Non-pigmented ciliary epithelial cell (primary cell): Measurements from ENCODE around the gene C16orf96.

Experiments used
- DNase-seq: peaks from one replicate; pipeline ENCODE4 v3.0.0-alpha.2; 2010; ENCODE audit warnings: low read depth

The C16orf96 gene

DNA sequence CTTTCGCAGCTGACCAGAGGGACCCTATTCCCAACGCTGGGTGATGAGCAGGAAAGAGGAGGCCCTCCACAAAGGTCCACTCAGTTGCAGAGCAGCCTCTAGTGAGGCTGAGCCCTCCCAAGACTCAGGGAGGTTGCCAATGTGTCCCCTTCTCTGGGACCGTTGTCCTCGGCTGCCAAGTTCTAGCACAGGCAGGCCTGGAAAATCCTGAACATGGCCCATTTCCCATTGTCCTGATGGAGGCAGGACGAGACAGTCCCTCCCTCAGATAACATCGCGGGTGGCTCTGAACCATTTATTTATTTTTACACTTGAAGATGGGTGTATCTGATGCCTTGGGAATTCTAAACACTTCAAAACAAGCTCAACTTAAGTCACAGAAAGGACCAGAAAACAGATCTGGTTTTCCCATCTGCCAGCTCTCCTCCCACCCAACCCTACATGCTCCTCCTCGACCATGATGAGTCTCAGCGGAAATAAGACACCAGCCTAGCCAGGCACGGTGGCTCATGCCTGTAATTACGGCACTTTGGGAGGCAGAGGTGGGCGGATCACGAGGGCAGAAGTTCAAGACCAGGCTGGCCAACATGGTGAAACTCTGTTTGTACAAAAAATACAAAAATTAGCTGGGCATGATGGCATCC lies 30.4 kb upstream of the C16orf96 start:
- DNase-seq, result no peak

DNA sequence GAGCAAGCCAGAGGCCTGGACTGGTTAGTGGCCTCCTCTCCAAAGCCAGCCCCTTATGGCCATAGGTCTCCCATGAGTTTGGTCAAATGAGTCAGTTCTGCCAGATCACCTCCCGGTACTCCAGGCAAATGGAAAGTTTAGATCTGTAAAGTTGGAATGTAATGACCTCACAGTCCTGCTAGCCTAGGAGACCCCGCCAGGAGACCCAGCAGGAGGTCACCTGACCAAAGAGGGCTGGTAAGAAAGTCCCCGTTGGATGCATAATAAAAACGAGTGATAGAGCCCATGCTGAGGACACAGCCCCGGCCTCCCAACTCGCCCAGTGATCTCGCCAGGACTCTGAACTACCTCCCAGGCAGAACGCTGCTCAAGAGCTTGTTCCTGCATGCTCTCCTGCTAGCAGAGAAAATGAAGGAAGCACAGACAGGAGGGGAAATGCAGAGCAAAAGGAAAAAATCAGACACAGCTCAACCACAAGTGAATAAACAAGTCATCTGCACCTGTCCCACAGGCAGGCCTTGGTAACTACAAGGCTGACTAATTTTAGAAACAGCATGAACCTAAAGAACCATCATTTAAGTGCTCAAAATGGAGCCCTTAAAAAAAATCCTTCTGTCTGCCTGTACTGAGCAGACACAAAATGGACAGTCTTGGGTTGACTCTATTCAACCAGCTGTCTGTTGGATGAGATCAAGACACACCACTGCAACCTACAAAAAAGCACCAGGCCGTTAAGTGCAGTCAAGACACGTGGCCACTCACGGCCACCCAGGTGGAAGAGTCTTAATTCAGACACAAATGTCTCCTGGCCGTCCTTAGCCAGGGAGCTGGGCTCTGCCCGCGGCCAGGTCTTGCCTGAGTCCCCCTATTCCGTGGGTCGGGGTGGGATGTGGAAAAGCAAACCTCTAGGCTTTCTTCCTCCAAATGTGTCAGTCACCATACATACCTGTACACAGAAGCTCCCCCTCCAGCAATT lies 26.8 kb upstream of the C16orf96 start:
- DNase-seq, result peak; percentile 38

- no peak for DNase-seq
Observed at GRCh38 chr16:4531811-4532210, 24.3 kb upstream of the C16orf96 start.

DNA sequence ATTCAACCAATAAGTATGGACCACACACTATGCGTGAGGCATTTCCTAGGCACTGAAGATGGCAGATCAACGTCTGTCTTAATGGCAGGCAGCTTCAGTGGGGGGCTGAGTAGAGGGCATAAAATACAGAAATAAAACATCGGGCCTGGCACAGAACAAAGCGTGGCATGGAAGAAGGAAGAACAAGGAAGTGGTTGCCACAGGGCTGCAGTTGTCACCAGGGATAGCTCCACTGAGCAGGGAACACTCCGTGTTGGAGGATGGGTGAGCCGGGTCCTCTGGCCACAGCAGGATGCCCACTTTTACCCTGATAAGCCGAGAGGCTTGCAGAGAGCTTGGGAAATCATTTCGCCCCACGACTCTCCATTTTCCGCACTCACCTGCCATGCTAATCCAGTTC lies 23.9 kb upstream of the C16orf96 start:
- no peak for DNase-seq

GRCh38 chr16:4533490-4533889 lies 22.6 kb upstream of the C16orf96 start:
- no peak for DNase-seq

GRCh38 chr16:4534151-4534790 lies 21.9 kb upstream of the C16orf96 start:
- DNase-seq, result no peak

GRCh38 chr16:4535627-4536108 lies 20.5 kb upstream of the C16orf96 start:
- no peak for DNase-seq

DNA sequence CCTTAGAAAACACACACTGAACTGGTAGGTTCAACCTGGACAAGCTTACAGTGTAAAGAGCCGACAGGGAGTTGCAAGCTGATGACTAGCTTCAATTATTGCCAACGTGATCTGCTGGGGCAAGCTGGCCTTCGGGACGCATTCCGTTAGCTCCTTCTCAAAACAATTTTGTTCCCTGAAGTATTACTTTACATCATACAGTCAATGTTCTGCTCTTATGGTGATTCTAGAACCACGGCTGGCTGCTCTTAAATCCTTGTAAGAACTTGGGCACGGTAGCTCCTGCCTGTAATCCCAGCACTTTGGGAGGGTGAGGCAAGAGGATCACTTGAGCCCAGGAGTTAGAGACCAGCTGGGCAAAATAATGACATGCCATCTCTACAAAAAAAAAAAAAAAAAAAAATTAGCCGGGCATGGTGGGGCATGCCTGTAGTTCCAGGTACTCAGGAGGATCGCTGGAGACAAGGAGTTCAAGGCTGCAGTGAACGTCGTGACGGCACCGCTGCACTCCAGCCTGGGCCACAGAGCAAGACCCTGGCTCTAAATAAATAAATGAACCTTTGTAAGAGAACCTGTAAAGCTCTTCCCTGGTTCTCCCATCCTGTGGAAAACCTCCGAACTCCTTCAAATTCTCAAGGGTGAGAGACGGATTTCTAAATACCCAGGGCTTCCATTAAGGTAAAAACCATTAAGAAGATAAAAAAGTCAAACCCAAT lies 19.6 kb upstream of the C16orf96 start:
- no peak for DNase-seq

DNA sequence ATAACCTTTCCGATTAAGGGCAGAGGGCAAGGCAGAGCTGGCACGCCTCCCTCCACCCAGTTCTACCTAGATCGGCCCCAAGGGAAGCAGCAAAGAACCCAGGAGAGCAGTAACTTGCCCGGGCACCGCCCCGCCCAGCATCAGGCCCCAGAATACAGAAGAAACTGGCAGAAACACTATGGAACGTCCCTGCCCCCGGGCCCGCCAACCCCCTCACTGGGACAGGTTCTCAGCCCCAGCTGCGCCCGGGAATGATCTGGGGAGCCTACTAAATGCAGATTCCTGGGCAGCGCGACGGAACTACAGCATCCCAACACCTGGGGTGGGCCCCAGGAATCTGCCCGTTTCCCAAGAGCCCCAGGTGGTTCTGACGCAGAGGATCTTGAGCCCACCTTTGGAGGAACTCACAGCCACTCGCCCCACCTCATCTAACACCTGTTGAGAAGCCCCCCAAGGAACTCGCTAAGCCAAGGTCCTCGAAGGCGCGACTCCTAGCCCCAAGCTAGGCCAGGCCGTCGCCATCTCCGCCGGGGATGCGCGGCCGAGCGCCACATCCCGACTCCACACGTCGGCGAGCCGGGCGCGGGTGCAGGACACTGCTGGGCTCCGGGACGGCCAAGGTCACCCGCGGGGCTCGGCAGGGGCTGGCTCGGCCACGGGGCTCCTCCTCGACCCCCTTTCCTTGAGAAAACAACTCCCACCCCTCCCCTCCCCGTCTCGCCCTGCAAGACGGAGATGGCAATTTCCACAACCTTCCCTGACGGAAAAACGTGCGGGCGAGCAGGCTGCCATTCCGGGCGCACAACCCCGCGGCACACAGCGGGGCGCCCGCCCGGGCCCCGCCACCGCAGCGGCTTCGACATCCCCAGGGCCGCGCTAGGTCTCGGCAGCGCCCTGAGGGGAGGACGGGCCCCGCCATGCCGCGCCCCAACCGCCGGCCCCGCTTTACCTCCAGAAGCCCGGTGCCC lies 18.5 kb upstream of the C16orf96 start:
- DNase-seq, result no peak

DNA sequence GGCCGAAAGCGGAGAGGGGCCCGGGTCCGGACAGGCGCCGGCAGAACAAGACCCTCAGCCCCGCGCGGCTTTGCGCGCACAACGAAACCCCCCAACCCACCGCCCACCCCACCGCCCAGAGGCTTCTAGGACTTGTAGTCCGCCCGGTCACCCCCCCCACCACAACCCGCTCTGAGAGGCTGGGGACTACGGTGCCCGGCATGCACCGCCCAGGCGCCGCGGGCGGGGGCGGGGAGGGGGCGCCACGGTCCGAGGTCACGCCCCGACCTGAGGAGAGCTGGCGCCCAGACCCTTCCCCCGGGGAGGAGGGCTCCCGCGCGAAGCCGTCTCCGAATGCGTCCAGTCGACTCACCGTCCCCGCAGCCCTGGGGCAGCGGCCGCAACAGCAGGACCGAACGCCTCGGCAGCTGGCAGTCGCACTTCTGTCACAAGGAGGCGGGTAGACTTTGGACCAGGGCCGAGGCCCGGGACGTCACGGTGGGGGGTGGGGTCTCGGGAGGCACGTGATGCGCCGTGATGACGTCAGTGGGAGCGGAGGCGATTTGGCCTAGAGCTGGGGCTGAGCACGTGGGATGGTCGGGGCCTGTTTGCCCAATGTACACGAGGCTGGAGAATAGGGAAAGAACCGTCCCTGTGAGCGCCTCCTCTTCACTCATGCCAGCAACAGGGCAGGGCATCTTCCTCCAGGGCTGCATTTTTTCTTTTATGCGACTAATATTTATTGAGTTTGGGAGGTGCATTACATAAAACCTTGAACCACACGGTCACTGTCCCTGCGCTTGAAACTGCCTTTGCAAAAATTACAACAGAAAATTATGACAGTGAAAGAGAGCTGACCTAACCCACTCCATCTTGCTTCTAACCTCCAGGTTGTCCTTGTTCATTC lies 17.5 kb upstream of the C16orf96 start, which contains the start of gene CDIP1:
Gene CDIP1, minus strand, starts transcription at position 424 of the 886 bp plus-strand sequence. CDS start 24,643 bp downstream, outside the sequence.
- peak; percentile 60 for DNase-seq

- no peak for DNase-seq
Observed at GRCh38 chr16:4539716-4540284, 16.3 kb upstream of the C16orf96 start.

DNA sequence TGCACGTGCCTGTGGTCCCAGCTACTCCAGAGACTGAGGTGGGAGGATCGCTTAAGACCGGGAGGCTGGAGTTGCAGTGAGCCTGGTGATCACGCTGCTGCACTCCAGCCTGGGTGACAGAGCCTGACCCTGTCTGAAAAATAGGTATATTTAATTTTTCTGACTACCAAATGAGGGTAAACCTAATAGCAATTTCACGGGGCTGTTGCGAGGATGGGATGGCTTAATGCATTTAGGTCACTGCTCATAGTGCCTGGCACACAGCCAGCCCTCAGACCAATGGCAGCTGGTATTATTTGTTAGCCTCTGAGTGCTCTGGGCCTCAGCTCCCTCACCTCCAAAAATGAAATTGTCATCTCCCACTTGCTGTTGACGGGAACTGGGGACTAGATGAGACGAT lies 11.7 kb upstream of the C16orf96 start:
- no peak for DNase-seq

DNA sequence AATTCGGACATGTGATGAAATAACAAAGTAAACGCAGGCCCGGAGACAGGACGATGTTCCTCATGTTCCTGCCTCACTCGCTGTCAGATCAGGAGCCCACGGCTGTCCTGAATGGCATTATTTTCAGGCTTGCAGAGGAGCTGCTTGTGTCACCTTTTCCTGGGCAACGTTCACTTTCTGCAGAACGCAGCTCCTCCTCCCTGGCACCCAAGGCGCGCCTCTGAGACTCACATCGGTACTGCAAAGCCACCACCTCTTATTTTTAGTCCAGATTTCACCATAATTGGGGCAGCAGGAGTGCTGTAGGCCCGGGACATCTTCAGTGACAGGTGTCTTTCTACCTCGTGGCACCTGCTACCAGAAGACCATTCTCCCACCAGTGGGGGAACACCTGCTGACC lies 8.0 kb upstream of the C16orf96 start:
- DNase-seq, result no peak

DNA sequence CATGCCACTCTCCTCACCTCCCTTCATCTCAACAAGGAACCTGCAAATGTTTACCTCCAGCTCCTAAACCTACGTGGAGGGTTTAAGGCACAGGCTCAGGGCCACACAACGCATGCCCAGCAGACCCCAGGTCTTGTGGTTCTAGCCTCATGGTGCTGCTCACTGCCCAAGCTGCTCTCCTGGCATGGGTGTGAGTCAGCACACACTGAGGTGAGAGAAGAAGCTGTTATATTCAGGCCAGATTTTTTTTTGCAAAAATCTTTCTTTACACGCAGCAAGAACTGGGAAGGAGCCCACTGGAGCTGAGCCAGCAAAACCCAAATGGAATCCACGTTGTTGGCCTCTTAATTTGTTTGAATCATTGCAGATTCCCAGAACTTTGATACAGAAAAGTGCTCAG lies 5.5 kb upstream of the C16orf96 start:
- no peak for DNase-seq

DNA sequence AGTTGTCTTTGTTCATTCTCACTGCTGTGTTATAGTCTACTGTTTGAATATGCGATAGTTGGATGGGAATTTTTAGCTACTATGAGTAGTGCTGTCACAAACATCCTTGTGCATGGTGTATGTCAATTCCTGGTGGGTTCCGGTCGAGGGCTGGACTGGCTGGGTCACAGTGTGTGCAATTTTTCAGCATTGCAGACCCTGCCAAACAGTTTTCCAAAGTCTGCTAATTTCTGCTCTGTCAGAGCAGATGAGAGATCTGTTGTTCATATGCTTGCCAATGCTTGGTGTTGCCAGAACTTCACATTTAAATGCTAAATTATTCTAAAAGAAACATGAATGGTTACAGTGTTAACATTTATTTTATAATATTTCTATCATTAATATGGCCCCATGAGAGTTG lies 3.6 kb upstream of the C16orf96 start:
- DNase-seq, result no peak

DNA sequence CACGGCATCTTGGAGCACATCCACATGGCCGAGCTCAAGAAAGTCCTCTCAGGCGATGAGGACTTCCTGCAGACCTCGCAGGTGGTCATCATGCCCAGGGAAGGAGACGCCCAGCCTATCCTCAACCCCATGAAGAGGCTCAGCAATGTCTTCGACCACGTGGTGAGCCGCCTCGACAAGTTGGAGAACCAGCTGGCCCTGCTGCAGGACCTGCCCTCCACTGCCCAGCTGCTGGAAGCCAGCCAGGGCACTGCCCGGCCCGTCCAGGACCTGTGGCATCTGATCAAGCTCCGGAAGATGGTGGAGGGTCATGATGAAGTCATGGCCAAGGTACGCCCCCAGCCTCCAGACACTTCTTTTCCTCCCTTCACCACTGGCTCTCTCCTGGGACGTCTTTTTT lies 440 bp downstream of the C16orf96 start:
- no peak for DNase-seq

DNA sequence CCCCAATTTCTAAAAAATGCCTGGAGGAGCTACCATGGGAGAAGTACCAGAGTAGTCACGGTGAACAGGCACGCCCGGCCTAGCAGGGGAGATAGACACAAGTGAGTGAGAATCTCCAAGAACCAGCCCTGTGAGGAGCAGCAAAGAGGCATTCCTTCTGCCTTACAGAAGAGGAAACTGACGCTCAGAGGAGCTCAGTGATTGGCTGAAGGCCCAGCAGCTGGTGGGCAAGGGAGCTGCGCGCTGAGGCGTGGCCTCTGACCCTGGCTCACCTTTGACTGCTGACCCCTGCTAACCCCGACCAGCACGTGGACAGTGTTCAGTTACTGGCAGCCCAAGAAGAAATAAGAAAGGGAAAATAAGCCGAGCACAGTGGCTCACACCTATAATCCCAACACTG lies 1.8 kb downstream of the C16orf96 start:
- no peak for DNase-seq

DNA sequence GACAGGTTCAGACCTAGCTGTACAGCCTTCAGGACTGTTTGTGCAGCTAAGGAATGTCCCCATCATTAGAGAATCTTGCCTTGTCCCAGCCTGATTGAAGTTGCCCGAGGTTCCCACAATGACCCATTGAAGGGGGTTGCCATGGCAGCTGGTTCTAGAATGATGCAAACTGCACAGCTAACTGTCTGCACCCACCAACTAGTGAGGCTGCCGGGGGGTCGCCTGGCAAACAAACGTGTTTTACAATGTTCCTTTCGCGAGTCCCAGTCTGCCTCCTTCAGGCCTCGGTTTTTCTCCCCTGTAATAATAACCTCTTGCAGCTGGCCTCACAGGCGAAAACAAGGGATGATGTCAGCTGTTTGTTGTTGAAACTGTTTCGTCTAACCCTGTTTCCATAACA lies 5.5 kb downstream of the C16orf96 start:
- DNase-seq, result no peak

- DNase-seq, result no peak
Observed at GRCh38 chr16:4564661-4565267, 8.6 kb downstream of the C16orf96 start.
